Measurements from ENCODE around the gene DNAJC9.

DNAJC9 gene

DNA sequence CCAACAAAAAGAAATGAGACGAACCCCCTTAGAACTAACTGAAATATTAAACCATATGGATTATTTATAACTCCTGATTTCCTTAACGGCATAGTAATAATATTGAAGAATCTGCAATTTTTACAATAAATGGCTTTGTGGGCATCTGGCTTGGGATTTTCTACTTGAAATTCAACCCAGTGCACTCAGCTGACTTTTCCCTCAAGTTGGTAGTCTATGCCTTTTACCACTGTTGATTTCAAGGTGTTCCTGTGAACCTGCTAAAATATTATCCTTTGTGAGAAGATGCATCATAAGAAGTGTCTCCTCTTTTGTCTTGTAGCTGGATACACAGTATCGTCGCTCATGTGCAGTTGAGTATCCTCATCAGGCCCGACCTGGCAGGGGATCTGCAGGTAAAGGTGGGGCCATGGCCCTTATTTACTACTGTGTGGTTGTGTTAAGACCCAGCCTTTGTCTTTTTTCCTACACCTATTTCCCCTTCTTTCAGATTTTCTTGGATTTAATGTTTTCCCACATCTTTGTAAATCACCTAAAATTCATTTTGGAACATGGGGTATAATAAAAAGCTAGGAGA is 8.0 kb downstream of the DNAJC9 start:
- DNase-seq: no peak

DNA sequence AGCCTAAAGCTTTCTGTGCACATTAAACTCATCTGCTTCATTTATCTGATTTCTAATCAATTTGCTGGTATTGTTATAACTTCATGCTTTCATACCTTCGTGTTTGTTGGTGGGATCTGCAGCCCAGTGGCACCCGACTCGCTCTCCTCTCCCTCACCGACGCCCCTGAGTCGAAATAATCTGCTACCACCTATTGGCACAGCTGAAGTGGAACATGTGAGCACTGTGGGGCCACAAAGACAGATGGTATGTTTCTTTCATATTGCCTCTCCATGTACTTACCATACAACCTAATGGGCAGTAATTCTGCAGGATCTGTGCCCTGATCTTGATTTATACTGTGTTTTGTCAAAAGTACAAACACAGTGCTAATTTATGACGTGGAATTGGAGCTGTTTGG is 12.4 kb downstream of the DNAJC9 start:
- no peak for DNase-seq

DNA sequence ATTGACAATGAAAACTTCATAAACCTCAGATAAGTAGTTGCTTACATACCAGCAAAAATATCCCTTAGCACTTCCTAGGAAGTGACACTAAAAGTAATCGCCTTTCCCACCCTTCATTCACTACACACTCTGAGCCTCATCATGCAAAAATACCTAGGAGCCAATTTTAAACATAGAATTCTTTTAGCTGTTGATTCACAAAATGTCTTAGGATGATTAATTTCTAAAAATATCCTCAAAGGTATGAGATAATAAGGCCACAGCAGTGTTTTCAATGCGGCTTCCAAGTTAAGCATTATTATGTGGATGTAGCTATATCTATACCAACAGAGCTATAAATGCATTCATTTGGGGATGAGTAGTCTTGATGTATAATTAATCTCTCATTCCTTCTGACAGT is 13.2 kb downstream of the DNAJC9 start:
- DNase-seq: no peak

GRCh38 chr10:73232887-73233286 is 14.2 kb downstream of the DNAJC9 start:
- DNase-seq: no peak

DNA sequence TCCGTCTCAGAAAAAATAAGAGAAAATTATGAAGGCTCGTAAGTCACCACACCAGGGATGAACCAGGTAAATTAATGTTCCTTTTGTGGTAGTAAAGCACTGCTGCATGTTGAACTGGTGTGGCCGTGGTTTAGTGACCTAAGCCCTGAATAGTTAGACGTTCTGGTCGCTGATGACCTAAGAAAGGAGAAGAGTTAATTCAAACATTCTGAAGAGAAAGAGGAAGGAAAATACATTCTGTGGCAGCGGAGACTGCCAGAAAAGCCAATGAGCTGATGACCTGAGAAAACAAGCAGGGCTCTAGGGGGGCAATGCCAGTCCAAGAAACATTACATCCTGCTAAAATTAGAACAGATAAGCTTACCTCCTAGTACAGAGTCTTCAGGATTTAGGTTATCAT is 17.5 kb downstream of the DNAJC9 start:
- no peak for DNase-seq

DNA sequence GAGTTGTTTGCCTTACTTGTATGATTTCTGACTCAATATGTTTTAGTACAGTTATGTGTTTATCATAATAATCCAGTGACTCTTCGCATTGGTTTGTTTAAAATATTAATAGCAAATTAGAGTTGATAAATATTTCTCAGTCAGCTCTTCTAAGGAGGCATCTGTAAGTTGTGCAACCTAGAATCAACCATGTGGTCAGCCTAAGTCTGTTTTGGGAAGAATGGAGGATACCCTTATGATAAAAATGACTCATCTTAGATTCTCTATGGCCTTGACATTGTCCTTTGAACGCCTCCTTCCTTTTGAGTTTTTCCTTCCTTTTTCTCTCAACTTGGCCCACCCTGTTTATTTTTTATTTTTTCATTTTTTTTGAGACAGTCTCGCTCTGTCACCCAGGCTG is 18.8 kb downstream of the DNAJC9 start:
- no peak for DNase-seq

GRCh38 chr10:73226663-73227062 is 20.4 kb downstream of the DNAJC9 start:
- no peak for DNase-seq

GRCh38 chr10:73225518-73225917 is 21.5 kb downstream of the DNAJC9 start:
- no peak for DNase-seq

- DNase-seq: no peak
These were observed 26.1 kb downstream of the DNAJC9 start for GRCh38 chr10:73220989-73221388.

GRCh38 chr10:73219384-73219783 is 27.7 kb downstream of the DNAJC9 start:
- no peak for DNase-seq

- no peak for DNase-seq
These were observed 28.4 kb downstream of the DNAJC9 start for GRCh38 chr10:73218431-73219191.

DNA sequence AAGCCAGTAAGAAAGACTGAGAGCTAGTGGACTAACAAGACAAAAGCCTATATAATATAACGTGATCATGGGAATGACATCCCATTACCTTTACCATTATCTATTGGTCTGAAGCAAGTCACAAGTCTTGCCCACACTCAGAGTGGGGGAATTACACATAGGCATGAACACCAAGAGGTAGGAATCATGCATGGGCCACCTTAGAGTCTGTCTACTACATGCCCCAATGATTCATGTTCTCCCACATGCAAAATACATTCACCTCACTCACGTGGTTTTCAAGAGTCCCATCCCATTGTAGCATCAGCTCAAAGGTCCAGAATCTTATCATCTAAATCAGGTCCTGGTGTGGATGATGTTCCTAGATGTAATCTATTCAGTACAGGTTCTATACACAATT is 29.4 kb downstream of the DNAJC9 start:
- DNase-seq: no peak

DNA sequence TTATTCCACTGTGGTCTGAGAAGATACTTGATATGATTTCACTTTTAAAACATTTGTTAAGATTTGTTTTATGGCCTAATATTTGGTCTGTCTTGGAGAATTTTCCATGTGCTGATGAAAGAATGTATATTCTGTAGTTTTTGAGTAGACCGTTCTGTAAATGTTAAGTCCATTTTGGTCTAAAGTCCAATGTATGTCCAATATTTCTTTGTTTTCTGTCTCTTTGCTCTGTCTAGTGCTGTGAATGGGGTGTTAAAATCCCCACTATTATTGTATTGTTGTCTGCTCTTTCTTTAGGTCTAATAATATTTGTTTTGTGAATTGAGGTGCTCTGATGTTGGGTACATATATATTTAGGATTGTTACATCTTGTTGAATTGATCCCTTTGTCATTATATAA is 31.3 kb downstream of the DNAJC9 start:
- DNase-seq: no peak

GRCh38 chr10:73211106-73211811 is 35.8 kb downstream of the DNAJC9 start:
- no peak for DNase-seq

- DNase-seq: no peak
These were observed 36.5 kb downstream of the DNAJC9 start for GRCh38 chr10:73210395-73211105.

DNA sequence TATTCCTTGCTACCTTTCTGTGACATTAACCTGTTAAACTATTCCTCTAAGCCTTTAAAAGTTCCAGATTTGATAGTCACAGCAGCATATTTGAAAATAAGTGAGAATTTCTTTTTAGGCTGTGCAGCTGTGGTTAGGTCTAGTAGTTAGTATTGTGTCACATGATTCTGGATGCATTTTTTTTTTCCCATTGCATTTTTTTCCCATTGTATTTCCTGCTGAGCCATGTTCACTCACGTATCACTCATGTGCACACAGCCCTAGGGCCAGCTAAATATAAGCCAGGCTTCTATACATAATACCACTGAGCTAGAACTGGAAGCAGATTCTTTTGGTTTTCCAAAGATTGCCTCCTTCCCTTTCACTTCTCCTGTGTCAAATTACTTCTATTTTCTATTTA is 37.4 kb downstream of the DNAJC9 start:
- DNase-seq: no peak

DNA sequence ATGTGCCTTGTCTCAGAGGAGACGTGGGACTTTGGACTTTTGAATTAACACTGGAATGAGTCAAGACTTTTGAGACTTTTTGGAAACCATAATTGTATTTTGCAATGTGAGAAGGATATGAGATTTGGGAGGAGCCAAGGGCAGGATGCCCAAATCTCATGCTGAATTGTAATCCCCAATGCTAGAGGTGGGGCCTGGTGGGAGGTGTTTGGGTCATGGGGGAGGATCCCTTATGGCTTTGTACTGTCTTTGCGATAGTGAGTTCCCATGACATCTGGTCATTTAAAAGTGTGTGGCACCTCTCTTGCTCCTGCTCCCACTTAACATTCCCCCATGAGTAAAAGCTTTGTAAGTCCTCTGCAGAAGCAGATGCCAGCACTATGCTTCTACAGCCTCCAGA is 39.2 kb downstream of the DNAJC9 start:
- DNase-seq: no peak

GRCh38 chr10:73206385-73206784 is 40.7 kb downstream of the DNAJC9 start:
- DNase-seq: no peak

- DNase-seq: no peak
These were observed 41.2 kb downstream of the DNAJC9 start for GRCh38 chr10:73205890-73206289.

- no peak for DNase-seq
These were observed 42.0 kb downstream of the DNAJC9 start for GRCh38 chr10:73205081-73205480.

Measured in NCI-H1092 treated with DMSO at 0.1 percent for 48 hours (cell line).